ENCODE measurements around the gene ABI3BP.

Gene ABI3BP

DNA sequence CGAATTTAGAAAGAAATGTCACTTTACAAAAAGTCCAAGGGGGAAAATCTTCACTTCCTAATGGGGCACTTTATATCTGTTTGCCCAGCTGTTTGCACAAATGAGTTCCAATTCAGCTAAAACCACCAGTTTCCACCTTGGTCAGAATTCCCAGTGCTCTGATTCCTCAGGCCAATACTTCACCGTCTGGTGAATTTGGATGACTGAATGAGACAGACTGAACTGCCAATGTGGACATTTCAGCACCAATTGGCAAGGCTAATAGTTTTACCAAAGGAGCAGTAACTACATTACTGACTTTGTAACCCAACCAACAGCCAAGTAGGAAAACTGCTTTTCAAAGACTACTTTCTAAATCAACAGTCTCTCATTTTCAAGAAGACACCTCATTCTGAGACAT, 51.8 kb downstream of the ABI3BP start:
- DNase-seq: no peak

DNA sequence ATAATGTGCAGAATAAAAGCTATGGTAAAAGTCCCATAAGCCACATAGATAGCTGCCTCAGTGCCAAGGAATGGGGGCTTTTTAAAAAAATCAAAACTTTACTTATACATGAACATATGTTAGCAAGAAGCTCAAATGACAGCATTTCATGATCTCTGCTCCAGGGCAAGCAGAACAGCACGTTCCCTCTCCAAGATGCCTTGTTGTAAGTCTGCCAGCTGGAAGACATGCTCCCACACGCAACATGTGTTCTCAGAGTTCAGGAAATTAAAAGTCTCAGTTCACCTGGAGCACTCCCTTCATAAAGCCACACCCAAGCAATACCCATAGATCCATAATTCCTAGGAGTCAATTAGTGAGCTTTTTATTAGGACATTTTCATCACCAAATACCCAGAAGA, 52.2 kb downstream of the ABI3BP start:
- DNase-seq: no peak

DNA sequence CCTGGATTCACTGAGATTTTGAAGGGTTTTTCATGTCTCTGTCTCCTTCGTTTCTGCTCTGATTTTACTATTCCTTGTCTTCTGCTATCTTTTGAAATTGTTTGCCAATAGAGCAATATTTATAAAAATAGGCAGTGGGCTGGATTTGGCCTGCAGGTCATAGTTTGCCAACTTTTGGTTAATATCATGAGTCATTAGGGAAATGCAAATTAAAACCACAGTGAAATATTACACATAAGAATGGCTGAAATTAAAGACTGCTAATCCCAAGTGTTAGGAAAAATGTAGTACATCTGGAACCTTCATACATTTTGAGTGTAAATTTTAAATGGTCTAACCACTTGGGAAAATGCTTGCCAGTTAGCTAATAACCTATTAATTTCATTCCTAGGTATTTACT, 56.3 kb downstream of the ABI3BP start:
- no peak for DNase-seq

DNA sequence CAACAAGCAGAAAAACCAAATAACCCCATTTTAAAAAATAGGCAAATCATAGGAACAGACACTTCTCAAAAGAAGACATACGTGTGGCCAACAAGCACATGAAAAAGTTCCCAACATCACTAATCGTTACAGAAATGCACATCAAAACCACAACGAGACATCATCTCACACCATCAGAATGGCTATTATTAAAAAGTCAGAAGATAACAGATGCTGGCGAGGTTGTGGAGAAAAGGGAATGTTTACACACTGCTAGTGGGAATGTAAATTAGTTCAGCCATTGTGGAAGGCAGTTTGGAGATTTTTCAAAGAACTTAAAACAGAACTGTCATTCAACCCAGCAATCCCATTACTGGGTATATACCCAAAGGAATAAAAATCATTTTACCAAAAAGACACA, 60.7 kb downstream of the ABI3BP start:
- no peak for DNase-seq

DNA sequence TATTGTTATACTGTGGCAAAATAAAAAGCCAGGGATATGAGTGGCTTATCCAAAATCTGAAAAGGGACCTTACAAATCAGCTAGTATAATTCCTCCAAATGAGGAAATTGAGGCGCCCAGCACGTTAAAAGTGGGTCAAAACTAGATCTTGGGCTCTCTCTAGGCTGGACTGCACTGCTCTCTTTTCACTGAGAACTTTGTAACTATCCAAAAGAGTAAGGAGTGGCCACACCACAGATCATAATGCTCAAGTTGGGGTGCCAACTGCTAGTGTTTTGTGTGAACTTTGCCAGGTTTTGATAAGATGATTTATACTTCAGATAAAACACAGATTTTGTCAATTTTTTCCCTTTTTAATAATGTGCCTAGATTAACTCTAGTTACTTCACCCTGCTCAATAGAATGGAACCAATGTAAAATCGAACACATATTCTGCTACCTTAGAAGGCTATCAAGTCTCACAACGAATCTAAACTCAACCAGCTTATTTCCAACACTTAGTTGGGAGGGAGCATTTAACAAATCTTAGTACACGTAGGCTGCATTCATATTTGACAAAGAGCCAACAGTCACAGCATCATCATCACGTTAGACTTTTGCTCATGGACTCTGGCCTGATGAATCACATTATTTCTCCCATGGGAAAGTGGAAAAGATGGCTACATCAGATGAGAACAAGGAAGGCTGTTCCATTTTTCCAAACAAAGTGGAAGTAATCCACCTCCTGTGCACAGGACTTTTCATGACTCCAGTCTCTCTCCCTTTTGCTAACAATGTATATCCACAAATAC, 64.4 kb downstream of the ABI3BP start:
- no peak for DNase-seq

DNA sequence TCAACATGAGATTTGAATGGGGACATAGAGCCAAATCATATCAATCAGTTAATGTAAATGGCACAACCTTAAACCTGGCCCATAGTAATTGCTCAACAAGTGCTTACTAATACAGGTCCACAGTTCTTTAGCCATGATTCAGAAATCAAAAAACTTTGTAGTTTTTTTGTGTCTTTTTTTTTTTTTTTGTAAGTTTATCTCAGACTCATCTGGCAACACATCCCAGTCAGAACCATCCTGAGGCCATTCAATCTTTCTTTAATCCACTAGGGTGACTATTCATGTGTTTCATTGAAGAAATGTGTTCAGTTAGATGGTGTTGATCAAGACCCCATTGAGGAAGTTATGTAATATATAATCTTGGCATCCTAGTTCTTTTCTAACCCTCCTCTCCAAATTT, 65.4 kb downstream of the ABI3BP start:
- DNase-seq: no peak

DNA sequence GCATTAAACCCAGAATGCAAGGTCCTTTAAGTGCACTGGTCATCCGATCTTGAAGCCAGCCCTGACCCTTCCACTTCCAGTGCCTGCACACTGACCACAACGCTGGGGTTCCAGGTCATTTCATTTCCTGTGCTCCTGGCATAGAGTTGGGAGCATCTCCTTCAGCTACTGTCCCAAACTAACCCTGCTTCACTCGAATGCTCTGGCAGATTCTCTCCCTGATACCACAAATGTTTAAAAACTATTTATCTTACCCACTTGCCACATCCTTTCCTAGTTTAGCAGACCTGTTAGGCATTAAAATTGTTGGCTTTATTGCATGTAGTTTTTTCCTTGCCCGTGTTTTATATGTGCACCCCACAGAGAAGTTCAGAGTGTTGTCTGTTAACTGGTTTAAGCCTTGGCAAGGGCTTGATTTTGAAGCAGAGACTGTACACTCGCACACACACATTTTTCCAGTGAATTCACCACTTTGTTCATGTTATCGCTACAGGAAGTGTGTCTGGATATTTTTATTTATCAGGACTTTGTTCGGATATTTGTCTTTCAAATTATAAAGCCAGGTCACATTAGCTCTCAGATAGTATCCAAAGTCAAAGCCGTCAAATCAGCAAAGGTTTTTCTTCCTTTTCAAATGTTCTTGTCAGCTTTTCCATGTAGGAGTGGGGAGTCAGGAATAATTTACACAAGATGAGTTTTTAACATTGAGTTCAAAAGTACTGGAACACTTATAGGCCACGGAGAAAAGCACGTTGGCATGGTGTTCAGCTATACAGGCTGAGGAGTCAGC, 77.3 kb downstream of the ABI3BP start:
- DNase-seq: no peak

DNA sequence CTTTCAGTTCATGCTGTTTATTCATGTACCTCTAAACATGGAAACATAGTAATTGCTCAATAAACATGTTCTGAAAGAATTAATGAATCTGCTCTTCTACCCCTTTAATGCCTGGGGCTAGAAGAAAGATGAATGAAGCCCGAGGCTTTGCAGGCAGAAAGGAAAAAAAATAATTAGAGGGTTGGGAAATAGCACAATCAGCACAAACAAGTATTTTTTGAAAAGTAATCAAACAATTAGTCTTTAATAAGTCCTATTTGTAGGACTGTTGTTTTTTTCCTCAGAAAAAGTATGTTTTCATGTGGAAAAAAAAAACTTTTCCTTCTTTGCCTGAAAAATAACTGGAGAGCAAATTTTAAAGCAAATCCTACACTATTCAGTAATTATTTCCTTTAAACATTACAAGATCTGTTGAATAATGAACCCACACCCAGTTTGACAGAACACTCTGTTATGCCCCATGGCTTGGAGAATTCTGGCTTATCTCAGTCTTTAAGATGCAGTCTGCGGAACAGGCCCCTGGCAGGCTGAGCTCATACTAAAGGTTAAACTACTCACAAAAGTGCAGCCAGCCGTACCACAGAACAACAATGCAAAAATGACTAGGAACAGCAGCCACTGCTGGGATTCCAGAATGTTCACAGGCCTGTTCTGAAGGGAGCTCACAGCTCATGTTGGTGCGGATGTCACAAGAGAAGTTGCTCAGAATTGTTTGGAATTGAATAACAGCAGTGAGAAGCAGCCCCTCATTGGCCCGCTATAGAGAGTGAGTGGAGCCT, 79.2 kb downstream of the ABI3BP start:
- DNase-seq: no peak

DNA sequence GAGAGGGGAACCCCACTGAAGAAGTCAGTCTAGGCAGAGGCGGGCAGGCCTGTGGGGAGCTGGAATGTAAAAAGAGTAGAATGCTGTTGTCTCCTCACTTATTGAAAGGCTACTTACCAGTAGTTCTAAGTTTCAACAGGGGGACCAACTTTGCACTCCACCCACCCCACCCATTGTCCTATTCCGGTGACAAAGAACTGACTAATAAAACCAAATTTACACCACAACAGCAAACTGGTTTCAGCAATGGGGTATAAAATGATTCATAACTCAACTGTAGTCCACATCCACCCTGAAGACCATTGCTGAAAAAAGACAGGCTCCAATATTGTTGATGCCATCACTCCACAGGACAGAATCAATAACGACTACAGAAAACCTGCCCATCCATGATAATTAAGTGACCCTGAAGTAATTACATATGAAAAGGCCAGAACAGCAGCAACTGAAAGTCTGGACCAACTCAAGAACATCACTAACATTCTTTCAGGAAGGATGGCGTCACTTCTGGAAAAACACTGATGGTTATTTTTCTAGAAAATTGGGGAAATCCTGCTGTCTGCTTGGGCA, 80.2 kb downstream of the ABI3BP start:
- no peak for DNase-seq

DNA sequence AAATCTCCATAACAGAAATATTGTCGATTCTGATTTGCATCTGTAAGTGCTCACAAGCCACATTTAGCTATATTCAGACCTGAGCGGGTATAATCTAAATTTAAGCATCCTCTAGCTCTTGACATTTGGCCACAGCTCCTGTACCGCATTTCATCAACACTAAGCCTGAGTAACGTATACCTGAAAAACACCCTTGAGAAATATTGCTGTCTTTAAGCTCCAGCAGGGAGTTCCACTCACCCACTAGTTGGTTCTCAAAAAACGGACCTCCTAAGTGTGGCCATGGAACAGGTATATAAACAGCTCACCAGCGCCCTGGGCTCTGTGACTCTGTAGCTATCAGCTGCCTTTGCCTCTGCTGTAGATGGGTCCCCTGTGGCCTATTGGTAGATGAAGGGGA, 80.7 kb downstream of the ABI3BP start:
- no peak for DNase-seq

DNA sequence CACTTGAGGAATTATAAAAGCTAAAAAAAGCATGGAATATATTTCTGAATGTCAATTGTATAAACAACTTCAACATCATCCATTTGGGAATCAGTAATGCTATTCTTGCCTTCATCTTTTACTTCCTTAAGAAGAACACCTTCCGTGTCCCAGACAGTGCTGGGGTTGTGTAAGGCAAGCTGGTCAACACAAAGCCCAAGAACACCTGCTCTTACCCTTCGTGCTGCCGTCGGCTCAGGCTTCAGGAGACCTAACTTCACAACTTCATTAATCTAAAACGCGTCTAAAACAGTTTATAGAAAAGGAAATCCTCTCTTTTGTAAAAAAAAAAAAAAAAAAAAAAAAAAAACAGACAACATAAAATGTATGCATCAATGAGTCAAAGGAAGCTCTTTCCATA, 81.3 kb downstream of the ABI3BP start:
- DNase-seq: no peak

DNA sequence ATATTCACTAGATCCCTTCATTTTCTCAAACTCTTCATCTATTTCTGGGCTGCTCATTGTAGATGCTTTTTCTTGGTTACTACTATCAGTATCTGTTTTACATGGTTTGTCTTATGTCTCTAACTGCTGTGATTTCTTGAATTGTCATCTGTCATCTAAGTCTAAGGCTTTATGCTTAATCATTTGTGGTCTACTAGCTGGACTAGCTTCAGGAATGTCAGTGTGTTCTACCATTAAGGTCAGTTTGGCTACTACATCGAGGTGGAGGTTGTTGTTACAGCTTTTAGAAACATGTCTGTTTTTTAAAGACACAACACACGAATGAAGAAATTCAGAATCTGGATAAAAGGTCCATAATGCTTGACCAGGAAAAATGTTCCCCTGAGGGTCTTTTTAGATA, 82.2 kb downstream of the ABI3BP start:
- DNase-seq: no peak

DNA sequence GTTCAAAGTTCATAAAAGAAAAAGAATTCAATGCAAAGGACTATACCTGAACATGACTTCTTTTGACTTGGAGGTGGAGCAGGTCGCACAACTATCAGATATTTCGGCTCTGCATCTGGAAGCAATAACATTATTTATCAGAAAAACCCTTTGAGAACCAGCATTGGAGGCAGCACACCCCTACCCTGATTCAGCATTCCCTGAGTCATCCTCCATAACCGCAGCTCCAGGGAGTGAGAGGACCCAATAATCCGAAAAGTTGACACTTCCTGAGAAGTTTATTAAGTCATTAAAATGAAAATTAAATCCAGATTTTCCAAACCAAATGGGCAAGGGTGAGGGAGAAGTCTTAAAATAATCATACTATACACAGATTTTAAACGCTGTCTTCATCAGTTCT, 90.6 kb downstream of the ABI3BP start:
- DNase-seq: no peak

DNA sequence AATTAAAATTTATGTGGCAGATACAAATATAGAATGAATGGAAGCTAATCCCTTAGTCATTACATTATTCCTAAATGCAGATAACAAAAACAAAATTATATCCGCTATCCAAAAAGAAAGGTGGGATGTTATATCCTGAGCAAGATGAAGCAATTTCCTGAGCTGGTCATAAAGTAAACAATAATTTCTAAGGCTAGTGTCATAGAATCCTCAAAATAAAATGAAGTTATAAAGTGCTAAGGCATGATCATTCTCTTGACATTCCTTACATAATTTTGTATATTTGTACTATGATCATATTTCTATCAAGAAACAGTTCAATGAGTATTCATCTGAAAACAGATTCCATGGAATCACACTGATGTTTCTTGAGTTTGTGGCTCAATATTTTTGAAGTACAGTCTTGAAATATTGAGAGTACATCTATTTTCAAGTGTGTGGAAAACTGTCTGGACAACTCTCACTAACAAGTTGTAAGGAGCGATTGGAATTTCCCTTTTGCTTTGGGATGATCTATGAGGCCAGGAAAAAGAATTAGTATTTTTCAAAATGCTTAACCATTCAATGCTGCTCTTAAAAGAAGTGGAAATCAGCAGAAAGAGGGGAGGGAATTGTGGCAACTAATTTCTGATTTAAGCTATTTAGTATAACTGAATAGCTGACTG, 92.4 kb downstream of the ABI3BP start:
- DNase-seq: no peak

DNA sequence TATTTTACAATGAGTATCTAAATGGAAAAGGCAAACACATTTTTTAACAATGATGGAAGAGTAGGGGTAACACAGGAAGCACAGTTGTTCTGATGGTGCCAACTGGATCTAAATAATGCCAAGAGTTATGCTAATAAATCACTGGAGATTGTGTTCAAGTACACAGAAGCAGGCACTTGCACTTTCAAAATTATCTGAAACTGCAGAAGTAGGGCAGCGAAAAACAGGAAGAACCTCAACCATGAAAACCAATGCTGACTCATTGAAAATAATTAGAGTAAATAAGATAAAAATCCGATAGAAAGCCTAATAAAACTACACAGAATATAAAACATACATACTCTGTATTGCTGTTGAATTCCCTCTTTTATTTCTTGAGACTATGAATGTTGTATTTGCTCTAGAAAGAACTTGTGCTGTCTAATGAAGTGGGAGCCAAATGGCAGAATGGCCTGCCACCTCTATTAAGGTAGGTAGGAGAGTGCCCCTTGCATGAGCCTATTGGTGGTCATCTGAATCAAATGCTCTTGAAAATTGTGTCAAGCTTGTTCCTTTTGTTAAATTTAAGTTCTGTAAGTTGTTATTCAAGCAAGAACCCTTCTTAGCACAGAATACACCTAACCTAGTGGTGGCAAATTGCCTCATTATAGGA, 93.7 kb downstream of the ABI3BP start:
- no peak for DNase-seq

DNA sequence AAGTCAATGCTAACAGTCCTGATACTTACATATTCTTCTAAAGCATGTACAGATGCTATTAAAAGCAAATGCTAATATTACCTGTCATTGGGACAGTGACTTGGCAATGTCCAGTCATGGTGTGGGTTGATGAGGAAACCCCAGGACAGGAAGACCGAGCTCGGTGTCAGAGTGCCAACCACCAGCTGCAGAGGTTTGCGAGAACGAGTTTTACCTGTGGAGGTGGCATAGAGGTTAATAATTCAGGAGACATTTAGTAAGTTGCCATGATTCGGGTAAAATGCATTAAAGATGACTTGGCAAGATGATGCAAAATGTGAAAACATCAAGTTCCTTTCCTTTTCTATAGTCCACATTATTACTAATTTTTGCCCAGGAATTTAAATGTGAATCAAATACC, 94.5 kb downstream of the ABI3BP start:
- no peak for DNase-seq

DNA sequence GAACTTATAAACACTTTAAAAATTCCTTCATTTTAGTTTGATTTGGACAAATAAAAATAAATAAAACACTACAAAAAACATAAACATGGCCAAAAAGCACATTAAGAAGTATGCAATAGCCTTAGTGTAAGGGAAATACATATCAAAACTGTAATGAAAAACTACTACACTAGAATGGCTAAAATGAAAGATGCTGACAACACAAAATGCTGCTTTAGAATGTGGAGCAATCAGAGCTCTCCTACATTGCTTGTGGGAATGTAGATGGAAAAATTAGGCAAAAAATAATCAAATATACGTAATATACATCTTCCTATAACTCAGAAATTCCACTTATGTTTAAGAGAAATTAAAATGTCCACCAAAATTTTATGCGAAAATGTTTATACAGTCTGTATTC, 96.2 kb downstream of the ABI3BP start:
- DNase-seq: no peak

DNA sequence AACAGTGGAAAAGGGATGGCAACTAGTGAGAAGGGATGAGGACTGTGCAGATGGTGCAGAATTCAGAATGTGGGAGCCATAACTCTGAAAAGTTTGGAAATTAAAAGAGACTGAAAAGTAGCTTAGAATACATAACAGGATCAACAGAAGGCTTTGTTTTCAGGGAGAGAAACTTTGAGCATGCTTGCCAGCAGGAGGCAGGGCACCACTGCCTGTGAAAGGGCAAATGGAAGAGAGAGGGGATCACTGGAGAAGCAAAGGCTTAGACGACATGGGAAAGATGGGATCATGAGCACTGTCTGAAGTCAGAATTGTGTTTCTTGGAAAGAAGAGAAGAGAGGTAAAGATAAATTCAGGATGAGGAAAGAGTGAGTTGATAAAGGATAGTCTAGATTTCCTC, 99.6 kb downstream of the ABI3BP start:
- no peak for DNase-seq

DNA sequence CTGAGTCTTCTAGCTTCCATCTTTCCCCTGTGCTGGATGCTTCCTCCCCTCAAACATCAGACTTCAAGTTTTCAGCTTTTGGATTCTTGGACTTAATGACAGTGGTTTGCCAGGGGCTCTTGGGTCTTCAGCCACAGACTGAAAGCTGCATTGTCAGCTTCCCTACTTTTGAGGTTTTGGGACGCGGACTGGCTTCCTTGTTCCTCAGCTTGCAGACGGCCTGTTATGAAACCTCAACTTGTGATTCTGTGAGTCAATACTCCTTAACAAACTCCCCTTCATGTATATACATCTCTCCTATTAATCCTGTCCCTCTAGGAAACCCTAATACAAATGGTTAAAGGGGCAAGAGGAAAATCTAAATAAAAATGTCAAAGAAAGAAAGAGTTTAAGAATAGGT, 100.1 kb downstream of the ABI3BP start:
- no peak for DNase-seq

DNA sequence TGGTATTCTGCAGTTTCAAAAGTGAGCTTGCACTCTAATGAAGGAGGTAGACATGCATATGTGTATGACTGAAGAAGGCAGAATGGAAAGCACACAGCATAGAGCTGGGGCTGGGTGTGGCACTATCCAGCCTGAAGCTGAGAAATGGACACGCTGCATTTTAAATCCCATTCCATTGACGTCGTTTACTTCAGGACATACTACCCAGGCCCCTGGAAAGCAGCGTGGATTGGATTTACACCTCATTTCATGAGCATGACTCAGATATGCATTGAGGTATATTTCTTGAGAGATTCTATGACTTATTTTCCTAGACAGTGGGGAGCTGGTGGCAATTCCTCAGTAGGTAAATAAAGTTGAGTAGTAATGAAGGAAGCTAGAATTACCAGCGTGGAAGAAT, 101.4 kb downstream of the ABI3BP start:
- no peak for DNase-seq

DNA sequence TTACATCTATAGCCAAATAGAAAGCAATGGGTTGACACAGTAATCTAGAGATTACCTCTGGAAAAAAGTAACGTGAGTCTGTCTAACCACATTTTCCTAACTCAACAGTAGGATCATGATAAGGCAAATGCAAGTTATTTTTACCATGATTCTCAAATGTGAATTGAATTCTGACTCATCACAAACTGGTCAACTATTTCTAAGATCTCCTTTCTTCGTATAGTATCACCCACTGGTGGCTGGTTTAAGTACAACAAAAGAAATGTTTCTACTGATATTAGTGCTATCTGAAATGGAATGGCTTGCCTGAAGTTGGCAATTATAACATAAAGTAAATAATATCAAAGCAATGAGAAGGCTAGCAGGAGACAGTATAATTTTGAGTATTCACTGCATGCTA, 102.2 kb downstream of the ABI3BP start:
- no peak for DNase-seq

DNA sequence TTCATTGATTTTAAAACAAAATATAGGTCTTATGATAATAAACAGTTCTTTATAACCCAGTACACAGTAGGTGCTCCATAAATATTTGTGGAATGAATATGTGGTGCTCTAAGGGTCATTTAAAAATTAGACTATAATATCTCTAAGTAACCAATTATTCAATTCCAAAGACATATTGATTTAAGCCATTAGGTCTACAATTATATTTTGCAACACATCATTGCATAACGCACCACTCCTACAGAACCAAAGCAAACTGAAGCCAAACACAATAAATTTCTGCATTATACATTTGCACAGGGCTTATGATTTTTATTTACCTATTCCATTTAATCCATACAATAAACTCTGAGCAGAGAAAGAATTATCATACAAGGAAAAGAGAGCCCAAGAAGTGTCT, 104.3 kb downstream of the ABI3BP start:
- DNase-seq: no peak

Data from CD4-positive, alpha-beta T cell treated with Interleukin-12 subunit alpha and Interleukin-12 subunit beta, for 1 hour (primary cell).